Kidney tubule cell (primary cell): ENCODE measurements around the gene EXOSC2.
A peak's percentile ranks its signal among the peaks of the same experiment; 100 is the strongest.

Source experiments
- DNase-seq: peaks from one replicate; pipeline ENCODE4 v3.0.0-alpha.2; 2018; ENCODE audit warnings: low spot score

Gene EXOSC2, protein sequence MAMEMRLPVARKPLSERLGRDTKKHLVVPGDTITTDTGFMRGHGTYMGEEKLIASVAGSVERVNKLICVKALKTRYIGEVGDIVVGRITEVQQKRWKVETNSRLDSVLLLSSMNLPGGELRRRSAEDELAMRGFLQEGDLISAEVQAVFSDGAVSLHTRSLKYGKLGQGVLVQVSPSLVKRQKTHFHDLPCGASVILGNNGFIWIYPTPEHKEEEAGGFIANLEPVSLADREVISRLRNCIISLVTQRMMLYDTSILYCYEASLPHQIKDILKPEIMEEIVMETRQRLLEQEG

DNA sequence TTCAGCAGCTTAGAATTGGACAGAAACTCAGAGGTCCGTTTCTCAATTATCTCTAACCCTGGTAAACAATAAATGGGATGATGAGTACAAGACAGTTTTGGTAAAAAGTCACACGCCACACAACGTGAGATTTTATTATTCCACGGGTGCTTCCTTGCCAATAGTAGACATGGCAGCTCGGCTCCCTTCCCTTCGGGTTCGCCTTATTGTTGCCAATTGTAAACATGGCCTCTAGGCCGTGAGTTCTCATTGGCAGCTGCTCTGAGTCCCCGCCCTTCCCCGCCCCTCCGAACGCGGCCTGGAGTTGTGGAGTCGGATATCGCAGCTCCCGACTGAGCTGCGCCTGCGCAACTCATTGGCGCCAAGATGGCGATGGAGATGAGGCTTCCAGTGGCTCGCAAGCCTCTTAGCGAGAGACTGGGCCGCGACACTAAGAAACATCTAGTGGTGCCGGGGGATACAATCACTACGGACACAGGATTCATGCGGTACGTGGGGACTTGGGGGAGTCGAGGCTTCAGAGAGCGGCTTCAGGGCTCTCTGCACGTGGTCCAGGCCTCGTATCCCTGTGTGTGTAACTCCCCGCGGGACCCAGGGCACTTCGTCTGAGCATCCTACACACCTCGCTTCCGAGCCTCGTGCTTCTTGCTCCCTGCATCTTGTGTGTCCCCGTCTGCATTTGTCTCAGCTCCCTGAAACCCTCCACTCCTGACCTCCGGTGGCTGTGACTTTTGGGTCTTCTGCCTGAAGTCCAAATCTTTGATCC lies at the start of gene EXOSC2:
Gene EXOSC2, plus strand, starts transcription at position 355 of the 766 bp plus-strand sequence. Its CDS starts 12 bp downstream, at position 367.
- DNase-seq = peak; percentile 97

DNA sequence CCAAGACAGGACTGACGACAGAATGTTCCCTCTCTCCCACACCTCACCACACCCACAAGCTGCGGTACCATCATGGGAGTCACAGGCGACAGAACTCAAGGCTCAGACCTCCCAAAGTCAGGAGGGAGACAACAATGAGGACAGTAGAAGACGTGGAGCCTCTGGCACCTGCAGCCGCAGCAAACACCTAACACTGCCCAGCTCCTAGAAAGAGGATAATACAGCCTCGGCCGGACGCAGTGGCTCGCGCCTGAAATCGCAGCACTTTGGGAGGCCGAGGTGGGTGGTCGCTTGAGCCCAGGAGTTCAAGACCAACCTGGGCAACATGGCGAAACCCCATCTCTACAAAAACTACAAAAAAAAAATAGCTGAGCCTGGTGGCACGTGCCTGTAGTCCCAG lies 42.4 kb upstream of the EXOSC2 start:
- DNase-seq = no peak

DNA sequence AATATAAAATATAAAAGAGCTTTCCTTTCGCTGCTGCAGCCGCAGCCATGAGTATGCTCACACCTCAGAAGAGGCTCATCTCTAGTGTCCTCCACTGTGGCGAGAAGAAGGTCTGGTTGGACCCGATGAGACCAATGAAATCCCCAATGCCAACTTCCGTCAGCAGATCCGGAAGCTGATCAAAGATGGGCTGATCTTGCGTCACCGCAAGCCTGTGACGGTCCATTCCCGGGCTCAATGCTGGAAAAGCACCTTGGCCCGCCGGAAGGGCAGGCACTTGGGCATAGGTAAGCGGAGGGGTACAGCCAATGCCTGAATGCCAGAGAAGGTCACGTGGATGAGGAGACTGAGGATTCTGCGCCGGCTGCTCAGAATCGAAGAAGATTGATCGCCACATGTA lies 41.8 kb upstream of the EXOSC2 start:
- DNase-seq = no peak

DNA sequence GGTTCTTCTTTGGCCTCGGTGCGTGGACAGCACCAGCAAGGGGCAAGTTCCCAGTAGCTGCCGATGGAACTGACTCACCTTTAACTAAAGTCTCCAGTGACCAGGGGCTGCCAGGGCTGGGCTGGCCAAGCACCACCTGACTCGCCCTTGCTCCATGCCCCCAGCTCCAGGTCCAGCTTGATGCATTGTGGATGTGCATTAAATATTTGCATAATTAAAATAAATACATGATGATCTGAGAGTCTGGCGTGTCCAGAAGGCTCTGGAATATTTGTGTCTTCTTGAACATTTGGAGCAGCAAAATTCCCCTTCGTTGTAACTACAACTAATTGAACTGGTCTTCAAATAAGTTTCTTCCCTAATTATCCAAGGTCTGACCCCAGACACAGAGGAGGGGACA lies 38.7 kb upstream of the EXOSC2 start:
- no peak for DNase-seq

DNA sequence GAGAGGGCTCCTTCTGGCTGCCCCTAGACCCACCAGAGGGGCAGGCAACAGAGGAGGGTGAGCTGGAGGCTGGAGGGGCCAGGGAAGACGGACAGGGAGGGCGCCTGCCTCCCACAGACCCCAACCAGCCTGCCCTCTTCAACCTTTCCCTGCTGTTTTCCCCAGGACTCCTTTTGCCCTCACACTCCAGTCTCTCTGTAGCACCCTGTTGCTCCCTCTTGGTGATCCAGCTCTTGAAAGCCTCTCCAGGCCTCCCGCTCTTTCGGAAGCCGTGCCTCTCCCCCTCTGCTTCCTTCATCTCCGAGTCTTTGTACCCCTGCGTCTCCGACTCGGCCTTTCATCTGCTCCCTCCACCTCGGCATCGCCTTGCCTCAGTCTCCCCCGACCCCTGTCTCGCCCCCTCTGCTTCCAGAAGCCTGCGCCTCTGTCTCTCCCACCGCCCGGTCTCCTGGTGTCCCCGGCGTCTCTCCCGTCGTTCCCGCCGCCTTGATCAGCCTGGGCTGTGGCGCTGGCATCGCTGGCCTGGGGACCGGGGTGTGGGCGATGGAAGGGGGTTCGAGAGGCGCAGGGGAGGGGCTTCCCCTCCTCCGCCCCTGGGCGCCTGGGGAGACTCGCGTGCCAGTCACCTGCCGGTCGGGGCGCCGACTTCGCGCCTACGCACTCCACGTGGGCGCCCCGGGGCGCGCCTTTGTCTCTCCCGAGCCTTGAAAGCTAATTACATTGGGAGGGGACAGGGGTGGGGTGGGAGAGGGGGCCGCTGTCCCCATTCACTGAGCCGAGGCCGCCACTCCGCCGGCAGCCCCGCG lies 34.5 kb upstream of the EXOSC2 start:
- no peak for DNase-seq

DNA sequence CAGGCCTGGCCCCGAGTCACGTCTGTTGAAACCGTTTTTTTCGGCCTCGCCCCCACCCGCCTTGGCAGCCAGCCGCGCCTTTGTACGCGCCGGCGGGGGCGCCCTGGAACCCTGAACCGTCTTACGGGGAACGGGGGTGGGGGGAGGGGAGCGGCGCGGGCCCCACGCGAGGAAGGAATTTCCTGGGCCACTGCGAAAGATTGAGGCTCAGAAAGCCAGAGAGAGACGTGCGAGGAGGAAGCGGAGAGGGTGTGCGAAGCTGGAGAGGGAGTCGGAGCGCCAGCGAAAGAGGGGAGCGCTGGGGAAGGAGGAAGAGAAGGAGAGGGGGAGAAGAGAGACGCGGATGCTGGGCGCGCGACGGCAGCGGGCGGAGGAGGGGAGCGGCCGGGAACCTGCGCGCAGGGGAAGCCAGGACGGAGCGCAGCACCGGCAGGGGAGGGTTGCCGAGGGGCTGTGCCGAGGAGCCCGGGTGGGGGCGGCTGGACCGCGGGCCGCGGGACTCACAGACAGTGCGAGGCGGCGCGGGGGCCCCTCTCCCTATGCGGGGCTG lies 33.8 kb upstream of the EXOSC2 start:
- DNase-seq = no peak

DNA sequence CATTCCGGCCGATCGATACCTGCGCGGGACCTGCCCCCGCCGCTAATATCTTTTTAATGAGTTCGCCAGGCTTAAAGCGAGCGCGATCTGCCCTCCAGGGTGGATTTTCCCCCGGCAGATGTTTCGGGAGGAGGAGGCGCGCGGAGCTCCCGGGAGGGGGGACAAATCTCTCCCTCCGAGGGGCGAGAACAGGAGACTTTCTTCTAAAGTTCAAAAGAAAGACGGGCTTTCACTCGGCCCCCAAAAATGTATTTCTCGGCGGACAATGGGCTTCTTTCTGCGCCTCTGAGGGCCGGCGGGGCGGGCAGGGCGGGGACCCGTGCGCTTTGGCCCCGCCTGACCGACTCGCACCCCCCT lies 33.3 kb upstream of the EXOSC2 start:
- DNase-seq = no peak

DNA sequence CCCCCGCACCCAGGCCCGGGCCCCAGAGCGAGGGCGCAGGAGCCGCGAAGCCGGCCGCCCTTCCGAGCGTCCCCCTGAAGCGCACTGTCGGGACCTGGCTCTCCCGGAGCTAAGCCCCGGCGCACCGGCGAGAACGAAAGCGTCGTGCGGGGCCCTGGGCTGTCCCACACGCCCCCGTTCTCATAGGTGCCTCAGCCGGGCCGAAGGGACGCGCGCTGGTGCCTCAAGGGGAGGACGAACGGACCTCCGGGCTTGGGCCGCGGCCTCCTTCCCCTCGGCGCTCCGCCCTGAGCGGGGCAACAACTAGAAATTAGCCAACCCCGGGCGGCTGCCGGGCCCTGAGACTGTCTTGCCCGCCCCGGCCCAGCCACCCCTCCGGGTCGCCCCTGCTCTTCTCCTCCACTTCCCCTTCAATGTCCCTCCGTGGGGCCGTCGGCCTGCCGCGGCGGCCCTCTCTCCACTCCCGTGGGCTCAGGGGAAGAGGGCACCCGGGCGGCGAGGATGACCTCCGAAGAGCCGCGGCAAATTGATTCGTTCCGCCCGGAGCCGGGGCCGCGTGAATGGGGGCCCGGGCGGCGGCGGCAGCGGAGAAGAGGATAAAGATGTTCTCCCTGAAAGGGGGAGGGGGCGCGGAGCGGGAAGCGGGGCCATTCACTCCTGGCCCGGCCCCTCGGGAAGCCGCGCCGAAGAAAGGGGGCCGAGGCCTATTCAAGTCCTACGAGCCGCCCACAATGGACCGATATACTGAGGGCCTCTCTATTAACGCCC lies 32.7 kb upstream of the EXOSC2 start:
- DNase-seq = no peak

DNA sequence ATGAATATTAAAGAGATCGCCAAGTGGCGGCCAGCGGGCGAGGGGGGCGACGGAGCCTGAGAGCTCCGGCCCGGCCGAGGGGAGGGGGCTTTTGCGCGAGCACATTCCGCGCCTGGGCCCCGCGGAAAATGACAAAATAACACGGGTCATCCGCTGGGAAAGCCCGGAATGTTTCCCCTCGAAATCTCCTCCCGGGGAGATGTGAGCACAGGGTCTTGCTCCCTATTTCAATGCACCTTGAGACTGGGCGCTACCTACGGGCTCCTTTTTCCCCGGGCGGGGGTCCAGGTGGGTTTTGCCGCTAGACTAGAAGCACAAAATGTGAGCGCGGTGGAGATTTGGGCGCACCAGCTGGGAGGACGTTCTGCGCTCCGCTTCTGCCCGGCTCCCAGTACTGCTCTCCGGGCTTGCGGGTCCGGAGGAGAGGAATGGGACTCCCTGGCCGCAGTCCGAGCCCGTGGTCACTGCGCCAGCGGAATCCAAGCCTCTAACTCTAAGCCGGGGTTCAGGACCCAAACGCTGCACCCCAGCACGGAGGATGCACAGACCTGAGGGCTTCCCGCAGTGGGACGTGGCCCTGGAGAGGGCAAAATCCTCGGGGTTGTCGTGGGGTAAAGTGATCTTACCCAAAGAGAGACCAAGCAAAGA lies 32.0 kb upstream of the EXOSC2 start:
- no peak for DNase-seq

DNA sequence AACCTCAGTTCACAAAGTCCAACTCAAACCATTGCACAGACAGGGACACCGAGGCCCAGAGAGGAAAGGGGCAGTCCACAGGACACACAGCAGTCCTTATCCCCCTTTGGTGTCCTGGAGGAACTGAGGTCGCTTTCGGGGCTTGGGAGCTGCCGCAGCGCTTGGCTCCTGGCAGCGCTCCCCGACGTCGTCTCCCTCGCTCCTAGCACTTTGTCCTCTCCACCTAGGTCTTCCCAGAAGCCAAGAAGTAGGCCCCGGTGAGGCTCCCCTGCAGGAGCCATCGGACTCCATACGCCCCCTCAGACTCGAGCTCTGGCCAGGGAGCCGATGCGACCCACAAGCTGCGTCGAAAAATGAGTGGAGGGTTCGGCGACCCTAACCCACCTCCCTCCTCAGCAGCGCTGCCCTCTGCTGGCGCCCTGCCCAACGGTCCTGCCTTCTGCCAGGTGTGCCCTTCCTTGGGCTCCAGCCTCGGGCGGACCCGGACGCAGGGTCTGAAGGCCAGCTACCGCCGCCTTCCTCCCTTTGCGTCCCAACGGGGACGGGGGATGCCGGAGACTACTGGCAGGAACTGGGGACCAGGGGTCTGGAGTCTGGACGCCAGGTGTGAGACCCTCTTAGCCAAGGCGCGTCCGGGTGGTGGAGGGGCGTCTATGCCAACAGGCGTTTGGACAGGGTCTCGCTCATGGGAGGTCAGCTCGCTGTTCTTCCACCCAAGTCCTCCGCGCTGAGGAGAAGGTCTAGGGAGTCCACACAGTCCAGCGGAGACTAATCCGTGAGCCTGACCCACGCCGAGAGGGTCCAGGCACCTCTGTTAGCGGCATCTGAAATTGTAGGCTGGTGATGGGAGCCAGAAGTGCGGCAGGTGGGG lies 31.2 kb upstream of the EXOSC2 start:
- DNase-seq = no peak

DNA sequence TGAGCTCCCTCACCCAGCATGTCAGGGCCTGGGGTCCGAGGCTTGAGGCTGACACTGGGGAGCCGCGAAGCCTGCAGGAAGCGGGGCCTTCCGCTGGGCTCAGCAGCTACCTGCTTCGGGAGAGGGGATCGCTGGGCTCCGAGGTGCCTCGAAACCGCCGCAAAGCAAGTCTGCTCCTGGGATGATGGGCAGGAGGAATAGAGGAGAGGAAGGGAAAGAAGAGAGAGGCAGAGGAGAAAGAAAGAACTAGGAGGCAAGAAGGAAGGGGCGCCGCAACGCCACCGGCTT lies 30.7 kb upstream of the EXOSC2 start:
- DNase-seq = no peak

DNA sequence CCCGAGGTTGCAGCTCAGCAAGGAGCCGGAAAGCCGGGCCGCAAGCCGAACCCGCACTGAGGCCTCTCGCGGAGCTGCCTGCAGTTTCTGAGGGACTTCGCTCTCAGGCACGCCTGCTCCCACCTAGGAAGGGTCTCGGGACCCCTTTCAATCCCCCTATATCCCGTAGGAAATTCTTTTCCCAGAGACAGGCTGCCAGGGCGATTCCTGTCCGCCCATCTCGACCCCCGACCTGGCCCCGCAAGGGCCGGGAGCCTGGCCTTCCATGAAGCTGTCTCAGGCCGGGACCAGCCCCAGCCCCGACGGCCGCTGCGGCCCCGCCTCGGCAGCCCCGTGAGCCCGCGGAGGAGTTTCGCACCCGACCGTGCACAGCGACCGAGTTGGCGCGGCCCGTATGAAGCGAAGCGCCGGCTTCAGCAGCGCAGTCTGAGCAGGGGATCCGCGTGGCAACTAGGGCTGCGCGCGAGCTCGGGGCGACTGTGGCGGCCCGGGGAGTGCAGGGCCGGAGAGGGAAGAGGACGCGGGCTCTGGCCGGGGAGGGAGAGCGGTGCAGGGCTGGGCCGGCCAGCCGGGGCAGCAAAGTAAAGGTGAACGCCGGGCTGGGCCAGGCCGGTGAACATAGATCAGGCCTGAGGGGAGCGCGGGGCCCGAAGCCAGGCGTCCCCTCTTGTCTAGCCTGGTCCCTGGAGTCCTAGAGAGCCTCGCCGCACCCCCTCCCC lies 30.2 kb upstream of the EXOSC2 start:
- DNase-seq = no peak

DNA sequence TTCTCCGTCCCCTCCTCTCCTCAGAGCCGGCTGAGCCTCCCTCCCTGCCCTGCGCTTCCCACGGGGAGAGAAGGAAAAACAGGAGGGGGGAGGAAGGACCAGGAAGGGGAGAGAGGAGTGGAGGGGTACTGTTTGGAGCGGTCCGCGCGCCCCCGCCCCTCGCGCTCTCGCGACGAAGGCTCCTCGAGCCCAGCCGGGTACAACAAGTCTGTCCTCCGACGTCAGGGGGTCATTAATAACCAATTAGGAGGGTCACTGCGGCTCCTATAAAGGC lies 29.7 kb upstream of the EXOSC2 start:
- no peak for DNase-seq

DNA sequence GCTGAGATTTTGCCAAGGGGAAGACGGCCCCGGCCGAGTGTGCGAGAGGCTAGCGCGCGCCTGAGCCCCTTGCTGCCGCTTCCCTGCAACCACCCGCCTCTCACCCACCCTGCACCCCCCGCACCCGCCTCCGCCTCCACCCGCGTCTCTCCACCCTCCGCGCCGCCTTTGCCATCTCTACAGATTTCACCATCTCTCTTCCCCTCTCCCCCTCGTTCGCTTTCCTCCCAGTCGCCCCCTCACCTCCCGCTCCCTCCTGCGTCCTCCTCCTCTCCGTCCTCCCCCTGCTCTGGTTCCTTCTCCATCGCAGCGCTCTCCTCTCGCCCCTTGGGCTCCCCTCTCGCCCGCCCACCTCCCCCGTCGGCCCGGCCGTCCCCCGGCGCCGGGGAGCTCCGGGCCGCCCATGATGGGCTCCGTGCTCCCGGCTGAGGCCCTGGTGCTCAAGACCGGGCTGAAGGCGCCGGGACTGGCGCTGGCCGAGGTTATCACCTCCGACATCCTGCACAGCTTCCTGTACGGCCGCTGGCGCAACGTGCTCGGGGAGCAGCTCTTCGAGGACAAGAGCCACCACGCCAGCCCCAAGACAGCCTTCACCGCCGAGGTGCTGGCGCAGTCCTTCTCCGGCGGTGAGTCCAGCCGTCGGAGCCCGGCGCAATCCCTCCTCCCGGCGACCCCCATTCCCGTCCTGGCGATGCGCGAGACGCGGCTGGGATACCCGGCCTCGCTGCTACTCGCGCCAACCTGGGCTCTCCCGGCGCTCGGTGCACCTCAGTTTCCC lies 29.1 kb upstream of the EXOSC2 start, which contains the start of gene PRDM12:
Gene PRDM12, plus strand, starts transcription at position 344 of the 778 bp plus-strand sequence. Its CDS starts 60 bp downstream, at position 404.
- peak; percentile 17 for DNase-seq

DNA sequence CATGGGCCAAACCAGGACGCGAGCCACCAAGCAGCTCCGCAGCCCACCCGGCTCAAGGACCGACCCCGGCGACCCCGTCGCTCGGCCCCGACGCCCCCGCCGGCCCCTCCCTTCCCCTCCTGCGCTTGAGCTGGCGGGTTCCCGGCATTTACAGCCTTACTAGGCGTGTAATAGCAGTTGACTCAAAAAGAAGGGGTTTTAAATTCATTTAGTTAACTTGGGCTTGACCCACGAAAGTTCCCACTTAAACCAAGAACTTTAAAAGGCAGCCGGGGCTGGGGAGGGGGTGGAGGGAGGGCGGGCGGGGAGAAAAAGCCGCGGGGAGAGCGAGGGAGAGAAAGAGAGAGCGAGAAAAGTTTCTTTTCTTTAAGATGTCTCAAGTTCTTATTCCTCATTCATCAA lies 28.6 kb upstream of the EXOSC2 start:
- DNase-seq = no peak

DNA sequence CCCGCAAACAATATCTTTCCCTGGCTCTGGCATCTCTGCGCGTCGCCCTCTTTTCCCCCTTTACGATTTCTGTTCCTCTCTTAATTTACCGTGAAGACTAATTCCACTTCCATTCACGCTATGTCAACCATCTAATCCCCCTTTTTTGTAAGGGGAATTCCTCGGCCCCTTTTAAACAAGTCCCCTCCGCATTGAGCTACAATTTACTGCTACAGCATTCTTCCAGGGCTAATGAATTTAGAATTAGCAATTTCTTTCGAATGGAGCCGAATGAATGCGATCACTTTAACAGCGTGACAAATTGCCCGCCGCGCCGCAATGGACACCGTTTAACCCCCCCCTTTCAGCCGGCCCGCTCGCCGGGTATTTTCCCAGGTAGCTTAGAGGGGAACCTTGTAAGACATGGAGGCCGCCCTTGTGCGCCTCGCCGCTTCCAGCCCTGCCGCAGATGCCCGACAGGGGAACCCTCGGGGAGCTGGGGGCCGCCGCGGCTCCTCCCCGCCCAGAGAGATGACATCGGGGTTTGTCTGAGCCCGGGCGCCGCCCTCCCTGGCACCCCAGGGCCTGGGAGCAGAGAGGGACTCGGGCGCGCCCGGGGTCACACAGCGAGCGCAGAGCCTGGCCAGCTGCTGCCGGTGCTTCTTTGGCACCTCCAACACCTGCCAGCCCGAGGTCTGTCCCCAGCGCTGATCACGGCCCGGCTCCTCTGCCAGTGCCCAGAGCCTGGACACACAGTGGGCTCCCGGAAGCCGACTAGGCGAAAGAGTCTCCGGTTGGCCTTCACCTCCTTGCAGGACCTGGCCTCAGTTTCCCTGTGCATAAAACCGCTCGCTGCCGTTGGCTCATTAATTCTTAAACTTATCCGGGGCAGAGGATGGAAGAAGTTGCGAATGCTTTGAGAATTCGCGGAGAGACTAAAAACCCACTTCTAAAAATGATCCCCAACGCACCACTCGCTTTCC lies 27.9 kb upstream of the EXOSC2 start:
- DNase-seq = no peak

DNA sequence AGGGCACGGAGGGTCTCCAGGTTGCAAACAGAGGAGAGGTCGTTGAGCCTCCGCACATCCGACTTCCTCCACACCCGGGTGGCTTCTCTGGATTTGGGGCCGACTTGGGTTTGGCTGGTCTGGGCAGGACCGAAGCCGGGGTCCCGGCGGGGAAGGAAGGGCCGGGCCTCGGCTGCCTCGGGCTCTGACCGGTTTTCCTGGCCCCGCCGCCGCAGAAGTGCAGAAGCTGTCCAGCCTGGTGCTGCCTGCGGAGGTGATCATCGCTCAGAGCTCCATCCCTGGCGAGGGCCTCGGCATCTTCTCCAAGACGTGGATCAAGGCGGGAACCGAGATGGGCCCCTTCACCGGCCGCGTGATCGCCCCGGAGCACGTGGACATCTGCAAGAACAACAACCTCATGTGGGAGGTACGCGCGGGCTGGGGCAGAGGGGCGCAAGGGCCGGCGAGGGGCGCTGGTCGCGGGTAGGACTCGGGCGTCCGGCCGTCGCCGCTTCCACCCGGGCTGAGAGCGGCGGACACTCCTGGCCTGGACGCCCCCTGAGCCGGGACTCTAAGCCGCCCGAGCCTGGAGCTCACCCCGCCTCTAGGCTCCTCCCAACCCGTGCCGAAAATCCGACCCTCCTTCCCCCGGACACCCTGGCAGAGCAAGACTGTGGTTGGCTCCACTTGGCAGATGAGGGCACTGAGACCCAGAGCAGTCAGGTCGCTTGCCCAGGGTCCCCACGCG lies 27.0 kb upstream of the EXOSC2 start:
- no peak for DNase-seq

DNA sequence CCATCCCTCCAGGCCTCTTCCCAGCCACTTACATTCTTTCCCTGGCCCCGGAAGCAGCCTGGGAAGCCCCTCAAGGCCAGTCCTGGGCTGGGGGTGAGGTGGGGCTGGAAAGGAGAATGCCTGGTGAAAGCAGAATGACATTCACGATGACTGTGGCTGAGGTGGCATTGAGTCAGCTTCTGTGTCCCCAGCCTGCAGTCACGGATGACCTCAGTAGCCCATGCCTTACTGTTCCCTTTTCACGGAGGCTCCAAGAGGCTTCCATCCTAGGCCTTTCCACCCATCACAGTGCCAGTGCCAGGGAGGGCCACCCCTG lies 26.5 kb upstream of the EXOSC2 start:
- DNase-seq = no peak
